ENCODE results near the gene VPS33B.

DNA sequence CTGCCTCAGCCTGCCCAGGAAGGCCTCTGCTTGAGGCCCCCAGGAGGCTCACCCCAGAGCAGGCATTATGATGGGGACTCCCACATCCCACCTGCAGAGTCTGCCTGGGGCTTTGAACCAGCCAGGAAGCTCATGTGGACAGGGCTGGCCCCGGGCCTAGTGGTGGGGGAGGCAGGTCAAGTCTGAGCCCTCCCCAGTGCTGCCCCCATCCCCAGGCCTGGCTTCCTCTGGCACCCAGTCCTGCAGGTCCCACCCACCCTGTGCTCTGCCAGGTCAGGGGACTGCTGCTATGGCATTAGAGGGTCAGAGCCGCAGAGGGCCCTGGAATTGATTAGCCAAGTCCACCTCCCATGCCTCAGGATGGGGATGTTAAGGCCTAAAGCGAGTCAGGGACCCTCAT lies 17.6 kb upstream of the VPS33B start:
- TF ChIP-seq, protein P1, sequence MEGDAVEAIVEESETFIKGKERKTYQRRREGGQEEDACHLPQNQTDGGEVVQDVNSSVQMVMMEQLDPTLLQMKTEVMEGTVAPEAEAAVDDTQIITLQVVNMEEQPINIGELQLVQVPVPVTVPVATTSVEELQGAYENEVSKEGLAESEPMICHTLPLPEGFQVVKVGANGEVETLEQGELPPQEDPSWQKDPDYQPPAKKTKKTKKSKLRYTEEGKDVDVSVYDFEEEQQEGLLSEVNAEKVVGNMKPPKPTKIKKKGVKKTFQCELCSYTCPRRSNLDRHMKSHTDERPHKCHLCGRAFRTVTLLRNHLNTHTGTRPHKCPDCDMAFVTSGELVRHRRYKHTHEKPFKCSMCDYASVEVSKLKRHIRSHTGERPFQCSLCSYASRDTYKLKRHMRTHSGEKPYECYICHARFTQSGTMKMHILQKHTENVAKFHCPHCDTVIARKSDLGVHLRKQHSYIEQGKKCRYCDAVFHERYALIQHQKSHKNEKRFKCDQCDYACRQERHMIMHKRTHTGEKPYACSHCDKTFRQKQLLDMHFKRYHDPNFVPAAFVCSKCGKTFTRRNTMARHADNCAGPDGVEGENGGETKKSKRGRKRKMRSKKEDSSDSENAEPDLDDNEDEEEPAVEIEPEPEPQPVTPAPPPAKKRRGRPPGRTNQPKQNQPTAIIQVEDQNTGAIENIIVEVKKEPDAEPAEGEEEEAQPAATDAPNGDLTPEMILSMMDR (IDR thresholded peaks at IDR 0.05; ENCODE audit: insufficient read depth, low read length): no peak
- TF ChIP-seq, protein P2, sequence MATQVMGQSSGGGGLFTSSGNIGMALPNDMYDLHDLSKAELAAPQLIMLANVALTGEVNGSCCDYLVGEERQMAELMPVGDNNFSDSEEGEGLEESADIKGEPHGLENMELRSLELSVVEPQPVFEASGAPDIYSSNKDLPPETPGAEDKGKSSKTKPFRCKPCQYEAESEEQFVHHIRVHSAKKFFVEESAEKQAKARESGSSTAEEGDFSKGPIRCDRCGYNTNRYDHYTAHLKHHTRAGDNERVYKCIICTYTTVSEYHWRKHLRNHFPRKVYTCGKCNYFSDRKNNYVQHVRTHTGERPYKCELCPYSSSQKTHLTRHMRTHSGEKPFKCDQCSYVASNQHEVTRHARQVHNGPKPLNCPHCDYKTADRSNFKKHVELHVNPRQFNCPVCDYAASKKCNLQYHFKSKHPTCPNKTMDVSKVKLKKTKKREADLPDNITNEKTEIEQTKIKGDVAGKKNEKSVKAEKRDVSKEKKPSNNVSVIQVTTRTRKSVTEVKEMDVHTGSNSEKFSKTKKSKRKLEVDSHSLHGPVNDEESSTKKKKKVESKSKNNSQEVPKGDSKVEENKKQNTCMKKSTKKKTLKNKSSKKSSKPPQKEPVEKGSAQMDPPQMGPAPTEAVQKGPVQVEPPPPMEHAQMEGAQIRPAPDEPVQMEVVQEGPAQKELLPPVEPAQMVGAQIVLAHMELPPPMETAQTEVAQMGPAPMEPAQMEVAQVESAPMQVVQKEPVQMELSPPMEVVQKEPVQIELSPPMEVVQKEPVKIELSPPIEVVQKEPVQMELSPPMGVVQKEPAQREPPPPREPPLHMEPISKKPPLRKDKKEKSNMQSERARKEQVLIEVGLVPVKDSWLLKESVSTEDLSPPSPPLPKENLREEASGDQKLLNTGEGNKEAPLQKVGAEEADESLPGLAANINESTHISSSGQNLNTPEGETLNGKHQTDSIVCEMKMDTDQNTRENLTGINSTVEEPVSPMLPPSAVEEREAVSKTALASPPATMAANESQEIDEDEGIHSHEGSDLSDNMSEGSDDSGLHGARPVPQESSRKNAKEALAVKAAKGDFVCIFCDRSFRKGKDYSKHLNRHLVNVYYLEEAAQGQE (IDR thresholded peaks at IDR 0.05; ENCODE audit: insufficient replicate concordance, low read depth): no peak
- TF ChIP-seq SPI1 (IDR thresholded peaks at IDR 0.05; ENCODE audit: borderline replicate concordance, low read depth): no peak
- TF ChIP-seq POLR2AphosphoS5 (IDR thresholded peaks at IDR 0.05; ENCODE audit: low read depth): no peak
